ENCODE results near the gene PECR.

PECR gene

GRCh38 chr2:216029416-216030129, 52.0 kb downstream of the PECR start:
- Histone ChIP-seq H3K9ac (ENCODE audit: low read depth, low read length) (no peak overlapping the region), H3K27ac (ENCODE audit: low read depth, low read length) (no peak overlapping the region), H3K4me1 (ENCODE audit: control insufficient read depth, insufficient read depth, low read length) (peaks cover 5% of the 10 kb centered on the region; the same call in 1 of the 2 replicates), H3K9me3 (ENCODE audit: control insufficient read depth, insufficient read depth, low read length) (no peaks in the 10 kb centered on the region), H3K27me3 (ENCODE audit: control insufficient read depth, insufficient read depth, low read length) (no peaks in the 10 kb centered on the region), H3K4me3 (ENCODE audit: low read depth, low read length) (no peak overlapping the region), H3K36me3 (ENCODE audit: control insufficient read depth, insufficient read depth, low read length) (peaks cover 5% of the 10 kb centered on the region; the same call in 1 of the 2 replicates)

GRCh38 chr2:216024779-216025336, 56.8 kb downstream of the PECR start:
- Histone ChIP-seq H3K9ac (ENCODE audit: low read depth, low read length) (no peak overlapping the region), H3K4me3 (ENCODE audit: low read depth, low read length) (no peak overlapping the region), H3K9me3 (ENCODE audit: control insufficient read depth, insufficient read depth, low read length) (no peaks in the 10 kb centered on the region), H3K4me1 (ENCODE audit: control insufficient read depth, insufficient read depth, low read length) (no peaks in the 10 kb centered on the region), H3K36me3 (ENCODE audit: control insufficient read depth, insufficient read depth, low read length) (peaks cover 4% of the 10 kb centered on the region; the same call in 1 of the 2 replicates), H3K27me3 (ENCODE audit: control insufficient read depth, insufficient read depth, low read length) (no peaks in the 10 kb centered on the region), H3K27ac (ENCODE audit: low read depth, low read length) (no peak overlapping the region)

DNA sequence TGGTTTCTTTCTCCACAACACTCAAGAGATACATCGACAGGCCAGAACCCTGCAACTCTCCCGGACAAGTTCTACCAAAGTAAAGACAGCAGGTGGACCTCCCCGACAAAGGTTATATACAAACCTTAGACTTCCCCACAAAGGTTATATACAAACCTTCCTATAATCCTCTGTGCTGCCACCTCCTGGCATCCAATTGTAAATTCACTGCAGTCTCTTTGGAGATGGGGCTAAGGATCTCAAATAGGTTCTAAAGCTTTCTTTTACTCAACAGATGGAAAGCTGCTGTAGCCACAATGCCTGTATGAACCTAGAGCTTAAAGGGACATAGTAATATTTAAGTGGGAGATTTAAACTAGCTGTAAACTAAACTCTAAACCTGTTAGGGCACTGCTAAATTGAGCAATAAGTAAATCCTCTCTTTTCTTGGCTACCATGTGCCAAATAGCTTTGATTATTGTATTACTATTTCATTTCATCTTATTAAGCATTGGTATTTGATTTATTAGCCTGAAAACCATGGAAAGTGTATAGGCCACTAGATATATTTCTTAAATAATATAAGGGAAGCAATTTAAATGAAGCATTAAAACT, 58.5 kb downstream of the PECR start:
- no peak overlapping the region for H3K4me3 ChIP-seq (ENCODE audit: low read depth, low read length)

DNA sequence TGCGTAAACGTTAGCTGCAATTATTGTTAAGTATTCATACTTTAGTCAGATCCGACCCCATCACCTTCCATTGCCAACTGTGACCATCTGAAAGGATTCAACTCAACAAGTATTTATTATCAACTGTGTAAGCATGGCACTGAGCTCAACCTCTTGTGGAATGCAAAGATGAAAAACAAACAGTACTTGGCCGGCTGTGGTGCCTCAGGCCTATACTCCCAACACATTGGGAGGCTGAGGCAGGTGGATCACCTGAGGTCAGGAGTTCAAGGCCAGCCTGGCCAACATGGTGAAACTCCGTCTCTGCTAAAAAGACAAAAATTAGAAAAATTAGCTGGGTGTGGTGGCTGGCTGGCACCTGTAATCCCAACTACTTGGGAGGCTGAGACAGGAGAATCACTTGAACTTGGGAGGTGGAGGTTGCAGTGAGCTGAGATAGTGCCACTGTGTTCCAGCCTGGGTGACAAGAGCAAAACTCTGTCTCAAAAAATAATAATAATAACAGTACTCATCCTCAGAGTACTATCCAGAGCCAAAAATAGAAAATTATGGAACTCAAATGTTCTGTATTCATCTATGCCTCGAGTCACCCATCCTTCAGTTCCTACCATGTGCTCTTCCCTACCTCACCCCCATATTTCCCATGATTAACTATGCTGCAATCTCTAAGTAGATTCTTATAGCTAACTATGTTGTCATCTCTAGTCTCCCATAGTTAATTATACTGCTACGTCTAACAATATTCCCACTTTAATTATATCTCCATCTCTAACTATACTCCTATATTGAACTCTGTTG, 59.6 kb downstream of the PECR start:
- H3K9ac ChIP-seq (ENCODE audit: low read depth, low read length), result no peak overlapping the region
- no peak overlapping the region for H3K4me3 ChIP-seq (ENCODE audit: low read depth, low read length)
- no peaks in the 10 kb centered on the region for H3K36me3 ChIP-seq (ENCODE audit: control insufficient read depth, insufficient read depth, low read length)
- H3K4me1 ChIP-seq (ENCODE audit: control insufficient read depth, insufficient read depth, low read length), result no peaks in the 10 kb centered on the region
- H3K27ac ChIP-seq (ENCODE audit: low read depth, low read length), result no peak overlapping the region
- no peaks in the 10 kb centered on the region for H3K9me3 ChIP-seq (ENCODE audit: control insufficient read depth, insufficient read depth, low read length)
- H3K27me3 ChIP-seq (ENCODE audit: control insufficient read depth, insufficient read depth, low read length), result no peaks in the 10 kb centered on the region

More for the DNA sequence above, 58.5 kb downstream of the PECR start:
- Histone ChIP-seq H3K27ac (ENCODE audit: low read depth, low read length) (no peak overlapping the region), H3K9ac (ENCODE audit: low read depth, low read length) (no peak overlapping the region), H3K36me3 (ENCODE audit: control insufficient read depth, insufficient read depth, low read length) (no peaks in the 10 kb centered on the region), H3K4me1 (ENCODE audit: control insufficient read depth, insufficient read depth, low read length) (no peaks in the 10 kb centered on the region), H3K27me3 (ENCODE audit: control insufficient read depth, insufficient read depth, low read length) (no peaks in the 10 kb centered on the region), H3K9me3 (ENCODE audit: control insufficient read depth, insufficient read depth, low read length) (no peaks in the 10 kb centered on the region)

- no peak overlapping the region for H3K27ac ChIP-seq (ENCODE audit: low read depth, low read length)
- no peaks in the 10 kb centered on the region; the same call in 1 of the 2 replicates for H3K4me1 ChIP-seq (ENCODE audit: control insufficient read depth, insufficient read depth, low read length)
- H3K4me3 ChIP-seq (ENCODE audit: low read depth, low read length), result no peak overlapping the region
These were observed 62.9 kb downstream of the PECR start for GRCh38 chr2:216018709-216019108.

DNA sequence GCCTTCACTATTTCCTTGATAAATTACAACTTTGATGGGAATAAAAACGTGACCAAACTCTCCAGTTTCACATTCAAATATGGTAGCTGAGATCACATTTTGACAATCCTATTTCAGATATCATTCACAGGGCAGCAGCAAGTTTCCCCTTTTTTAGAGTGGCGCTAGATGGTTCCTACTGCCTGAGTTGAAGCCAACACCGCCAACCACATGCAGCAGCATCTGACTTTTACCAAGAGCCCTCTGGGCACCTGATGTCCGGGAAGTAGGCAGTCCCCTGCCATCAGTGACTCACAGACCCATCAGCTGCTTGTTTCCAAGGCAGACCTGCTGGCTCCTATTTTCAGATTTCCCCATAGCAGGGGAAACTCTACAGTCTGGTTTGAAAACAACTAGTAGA, 64.2 kb downstream of the PECR start:
- no peak overlapping the region for H3K27ac ChIP-seq (ENCODE audit: low read depth, low read length)
- no peaks in the 10 kb centered on the region for H3K9me3 ChIP-seq (ENCODE audit: control insufficient read depth, insufficient read depth, low read length)
- H3K9ac ChIP-seq (ENCODE audit: low read depth, low read length), result no peak overlapping the region
- no peaks in the 10 kb centered on the region; the same call in 1 of the 2 replicates for H3K4me1 ChIP-seq (ENCODE audit: control insufficient read depth, insufficient read depth, low read length)
- no peaks in the 10 kb centered on the region for H3K36me3 ChIP-seq (ENCODE audit: control insufficient read depth, insufficient read depth, low read length)
- no peak overlapping the region for H3K4me3 ChIP-seq (ENCODE audit: low read depth, low read length)
- H3K27me3 ChIP-seq (ENCODE audit: control insufficient read depth, insufficient read depth, low read length), result no peaks in the 10 kb centered on the region

More at GRCh38 chr2:216018709-216019108, 62.9 kb downstream of the PECR start:
- no peak overlapping the region for H3K9ac ChIP-seq (ENCODE audit: low read depth, low read length)
- H3K27me3 ChIP-seq (ENCODE audit: control insufficient read depth, insufficient read depth, low read length), result no peaks in the 10 kb centered on the region
- no peaks in the 10 kb centered on the region for H3K9me3 ChIP-seq (ENCODE audit: control insufficient read depth, insufficient read depth, low read length)
- H3K36me3 ChIP-seq (ENCODE audit: control insufficient read depth, insufficient read depth, low read length), result no peaks in the 10 kb centered on the region

- no peak overlapping the region for H3K27ac ChIP-seq (ENCODE audit: low read depth, low read length)
- H3K4me1 ChIP-seq (ENCODE audit: control insufficient read depth, insufficient read depth, low read length), result no peaks in the 10 kb centered on the region; the same call in 1 of the 2 replicates
- H3K9me3 ChIP-seq (ENCODE audit: control insufficient read depth, insufficient read depth, low read length), result no peaks in the 10 kb centered on the region
- H3K36me3 ChIP-seq (ENCODE audit: control insufficient read depth, insufficient read depth, low read length), result no peaks in the 10 kb centered on the region
- H3K4me3 ChIP-seq (ENCODE audit: low read depth, low read length), result no peak overlapping the region
- no peaks in the 10 kb centered on the region for H3K27me3 ChIP-seq (ENCODE audit: control insufficient read depth, insufficient read depth, low read length)
- H3K9ac ChIP-seq (ENCODE audit: low read depth, low read length), result no peak overlapping the region
These were observed 65.0 kb downstream of the PECR start for GRCh38 chr2:216016581-216016980.

DNA sequence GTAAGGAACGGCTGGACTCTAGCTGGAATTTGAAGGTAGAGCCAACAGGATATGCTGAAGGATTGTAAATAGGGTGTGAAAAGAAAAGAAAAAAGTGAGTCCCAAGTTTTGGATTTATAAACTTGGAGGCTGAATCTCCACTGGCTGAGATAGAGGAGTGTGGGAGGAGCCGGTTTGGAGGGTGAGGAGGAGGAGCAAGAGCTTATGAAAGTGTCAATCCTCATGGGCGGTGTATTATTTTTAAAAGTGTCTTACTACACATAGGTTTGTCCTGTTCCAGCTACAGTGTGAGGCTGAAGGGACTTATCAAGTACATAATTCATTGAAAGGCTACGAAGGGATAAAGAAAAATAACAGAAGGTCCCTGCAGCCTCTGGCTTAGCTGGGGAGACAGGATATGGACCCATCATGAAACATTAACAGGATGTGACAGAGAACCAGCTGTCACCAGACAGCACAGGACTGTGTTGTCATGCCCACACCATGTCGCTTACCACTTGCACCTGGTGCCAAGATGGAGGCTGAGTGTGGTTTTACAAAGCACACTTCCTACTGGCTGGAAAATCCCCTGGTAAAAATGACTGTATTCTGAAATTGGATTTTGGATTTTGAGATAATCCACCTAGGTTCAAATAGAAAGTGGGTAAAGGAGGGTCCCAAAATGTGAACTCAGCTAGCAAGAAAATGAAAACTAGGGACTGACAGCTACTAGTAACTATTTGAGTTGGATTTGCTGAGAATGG, 65.7 kb downstream of the PECR start:
- no peaks in the 10 kb centered on the region for H3K27me3 ChIP-seq (ENCODE audit: control insufficient read depth, insufficient read depth, low read length)
- no peaks in the 10 kb centered on the region for H3K9me3 ChIP-seq (ENCODE audit: control insufficient read depth, insufficient read depth, low read length)
- no peaks in the 10 kb centered on the region; the same call in 1 of the 2 replicates for H3K4me1 ChIP-seq (ENCODE audit: control insufficient read depth, insufficient read depth, low read length)
- H3K27ac ChIP-seq (ENCODE audit: low read depth, low read length), result no peak overlapping the region
- no peaks in the 10 kb centered on the region for H3K36me3 ChIP-seq (ENCODE audit: control insufficient read depth, insufficient read depth, low read length)
- no peak overlapping the region for H3K4me3 ChIP-seq (ENCODE audit: low read depth, low read length)
- no peak overlapping the region for H3K9ac ChIP-seq (ENCODE audit: low read depth, low read length)

GRCh38 chr2:216014986-216015385, 66.6 kb downstream of the PECR start:
- Histone ChIP-seq H3K27me3 (ENCODE audit: control insufficient read depth, insufficient read depth, low read length) (no peaks in the 10 kb centered on the region), H3K9me3 (ENCODE audit: control insufficient read depth, insufficient read depth, low read length) (no peaks in the 10 kb centered on the region), H3K36me3 (ENCODE audit: control insufficient read depth, insufficient read depth, low read length) (no peaks in the 10 kb centered on the region), H3K27ac (ENCODE audit: low read depth, low read length) (no peak overlapping the region), H3K4me3 (ENCODE audit: low read depth, low read length) (no peak overlapping the region), H3K4me1 (ENCODE audit: control insufficient read depth, insufficient read depth, low read length) (no peaks in the 10 kb centered on the region; the same call in 1 of the 2 replicates), H3K9ac (ENCODE audit: low read depth, low read length) (no peak overlapping the region)

DNA sequence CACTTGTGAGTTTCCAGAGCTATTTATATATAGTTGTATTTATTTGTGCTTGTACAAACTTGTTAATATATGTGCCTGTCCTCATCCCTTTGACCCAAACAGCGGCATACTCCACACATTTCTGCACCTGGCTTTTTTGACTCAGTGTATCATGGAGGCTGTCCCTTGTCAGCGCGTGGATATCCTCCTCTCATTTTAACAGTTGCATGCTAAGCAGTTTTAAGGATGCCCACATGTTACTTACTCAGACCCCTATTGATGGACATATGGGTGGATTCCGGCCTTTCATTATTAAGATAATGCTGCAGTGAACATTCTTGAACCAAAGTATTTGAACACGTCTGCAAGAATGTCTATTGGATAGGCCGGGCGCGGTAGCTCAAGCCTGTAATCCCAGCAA, 67.6 kb downstream of the PECR start:
- Histone ChIP-seq H3K27ac (ENCODE audit: low read depth, low read length) (no peak overlapping the region), H3K4me1 (ENCODE audit: control insufficient read depth, insufficient read depth, low read length) (no peaks in the 10 kb centered on the region; the same call in 1 of the 2 replicates), H3K27me3 (ENCODE audit: control insufficient read depth, insufficient read depth, low read length) (no peaks in the 10 kb centered on the region), H3K9me3 (ENCODE audit: control insufficient read depth, insufficient read depth, low read length) (no peaks in the 10 kb centered on the region), H3K9ac (ENCODE audit: low read depth, low read length) (no peak overlapping the region), H3K4me3 (ENCODE audit: low read depth, low read length) (peak overlapping the region; percentile 88; the same call in 1 of the 2 replicates), H3K36me3 (ENCODE audit: control insufficient read depth, insufficient read depth, low read length) (no peaks in the 10 kb centered on the region)

Data from HUES48 (cell line).